ENCODE results near the gene RPUSD3.
A peak's percentile ranks its signal among the peaks of the same experiment; 100 is the strongest.

The RPUSD3 gene

DNA sequence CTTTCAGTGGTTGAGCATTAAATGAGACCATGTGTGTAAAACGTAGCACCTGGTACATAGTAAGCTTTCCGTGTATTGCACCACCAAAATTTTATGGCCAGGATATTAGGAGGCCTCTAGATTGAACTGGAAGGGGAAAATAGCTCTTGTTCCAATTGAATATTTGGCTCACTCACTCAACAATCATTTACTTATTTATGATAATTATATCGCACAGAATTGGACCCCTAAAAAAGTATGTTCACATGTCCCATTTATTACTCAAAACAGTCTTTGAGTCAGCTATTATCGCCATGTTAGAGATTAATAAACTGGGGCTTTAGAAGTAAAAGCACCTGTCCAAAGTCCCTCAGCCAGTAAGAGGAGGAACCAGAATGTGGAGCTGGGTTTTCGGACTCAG is 38.8 kb downstream of the RPUSD3 start:
- no peak for DNase-seq (ENCODE audit: low read depth)

DNA sequence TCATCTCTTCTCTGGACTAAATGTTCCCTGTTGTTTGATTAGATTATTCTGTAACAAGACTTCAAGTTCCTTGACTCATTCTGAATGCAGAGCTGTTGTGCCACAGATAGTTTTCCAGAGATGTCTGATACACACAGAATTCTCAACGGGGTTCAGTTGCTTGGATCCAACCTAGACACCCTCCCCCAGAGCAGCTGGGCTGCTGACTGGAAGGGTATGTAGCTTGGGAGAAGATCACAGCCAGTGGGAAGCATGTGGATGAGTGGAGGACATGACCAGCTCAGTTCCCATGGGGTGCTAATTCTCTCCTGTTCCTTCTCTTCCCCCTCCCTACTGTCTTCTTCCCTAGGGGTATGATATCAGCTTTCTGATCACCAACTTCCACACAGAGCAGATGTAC is 40.3 kb downstream of the RPUSD3 start:
- no peak for DNase-seq (ENCODE audit: low read depth)

DNA sequence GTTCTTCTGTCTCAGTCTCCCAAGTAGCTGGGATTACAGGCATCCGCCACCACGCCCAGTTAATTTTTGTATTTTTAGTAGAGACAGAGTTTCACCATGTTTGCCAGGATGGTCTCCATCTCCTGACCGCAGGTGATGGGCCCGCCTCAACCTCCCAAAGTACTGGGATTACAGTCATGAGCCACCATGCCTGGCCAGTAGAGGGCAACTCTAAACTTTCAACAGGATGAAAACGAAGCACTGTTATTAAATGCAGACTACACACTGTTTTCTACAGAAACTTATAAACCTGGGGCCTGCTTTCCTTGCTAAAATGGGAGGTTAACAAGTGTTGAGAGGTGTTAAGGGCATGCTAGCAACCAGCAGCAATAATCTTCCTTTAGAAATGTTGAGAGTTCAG is 43.3 kb downstream of the RPUSD3 start:
- no peak for DNase-seq (ENCODE audit: low read depth)

DNA sequence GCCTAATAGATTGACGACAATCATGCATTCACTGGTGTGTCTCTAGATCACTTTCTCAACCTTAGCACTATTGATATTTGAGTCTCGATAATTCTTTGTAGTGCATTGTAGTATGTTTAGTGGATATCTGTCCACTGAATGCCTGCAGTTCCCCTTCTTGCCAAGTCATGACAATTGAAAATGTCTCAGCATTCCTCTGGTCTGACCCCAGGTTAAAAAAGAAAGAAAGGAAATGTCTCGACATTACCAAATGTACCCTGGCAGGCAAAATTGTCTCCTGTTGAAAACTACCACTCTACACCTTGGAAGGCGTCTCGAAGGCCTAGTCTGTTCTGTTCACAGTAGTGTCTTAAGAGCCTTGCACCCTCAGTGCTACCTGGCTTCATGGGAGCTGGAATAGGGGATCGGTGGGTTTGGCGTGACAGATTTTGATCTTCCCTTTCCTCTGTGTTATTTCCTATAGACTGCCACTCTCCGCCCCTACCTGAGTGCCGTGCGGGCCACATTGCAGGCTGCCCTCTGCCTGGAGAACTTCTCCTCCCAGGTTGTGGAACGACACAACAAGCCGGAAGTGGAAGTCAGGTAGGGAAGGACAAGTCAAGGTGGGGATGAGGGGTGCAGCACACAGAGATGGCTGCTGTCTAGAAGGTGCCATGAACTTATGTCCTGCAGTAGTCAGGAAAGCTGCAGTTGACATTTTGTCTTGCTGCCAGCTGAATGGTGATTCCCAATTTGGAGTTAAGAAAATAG is 46.4 kb downstream of the RPUSD3 start:
- DNase-seq (ENCODE audit: low read depth): no peak

DNA sequence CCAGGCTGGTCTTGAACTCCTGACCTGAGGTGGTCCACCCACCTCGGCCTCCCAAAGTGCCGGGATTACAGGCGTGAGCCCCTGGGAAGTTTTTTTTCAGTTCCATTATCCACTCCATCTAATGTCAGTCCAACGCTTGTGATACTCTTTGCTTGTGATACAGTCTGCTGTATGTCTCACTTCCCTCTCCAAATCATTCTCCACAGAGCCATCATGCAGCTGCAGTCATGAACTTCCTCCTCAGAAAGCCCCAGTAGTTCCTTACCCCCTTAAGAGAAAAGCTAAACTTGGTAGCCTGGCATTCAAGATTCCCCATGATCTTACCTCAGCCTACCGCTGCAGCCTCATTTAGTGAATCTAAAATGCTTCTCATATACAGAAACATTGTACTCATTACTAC is 48.6 kb downstream of the RPUSD3 start:
- DNase-seq (ENCODE audit: low read depth): no peak

DNA sequence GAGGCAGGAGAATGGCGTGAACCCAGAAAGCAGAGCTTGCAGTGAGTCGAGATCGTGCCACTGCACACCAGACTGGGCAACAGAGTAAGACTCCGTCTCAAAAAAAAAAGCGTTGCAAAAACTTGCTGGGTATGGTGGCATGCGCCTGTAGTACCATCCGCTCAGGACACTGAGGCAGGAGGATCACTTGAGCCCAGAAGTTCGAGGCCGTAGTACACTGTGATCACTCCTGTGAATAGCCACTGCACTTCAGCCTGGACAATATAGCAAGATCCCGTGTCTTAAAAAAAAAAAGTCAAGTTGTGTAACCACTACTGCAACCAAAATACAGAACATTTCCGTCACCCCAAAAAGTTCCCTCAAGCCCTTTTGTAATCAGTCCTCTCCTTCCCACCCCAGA is 49.4 kb downstream of the RPUSD3 start:
- DNase-seq (ENCODE audit: low read depth): no peak

DNA sequence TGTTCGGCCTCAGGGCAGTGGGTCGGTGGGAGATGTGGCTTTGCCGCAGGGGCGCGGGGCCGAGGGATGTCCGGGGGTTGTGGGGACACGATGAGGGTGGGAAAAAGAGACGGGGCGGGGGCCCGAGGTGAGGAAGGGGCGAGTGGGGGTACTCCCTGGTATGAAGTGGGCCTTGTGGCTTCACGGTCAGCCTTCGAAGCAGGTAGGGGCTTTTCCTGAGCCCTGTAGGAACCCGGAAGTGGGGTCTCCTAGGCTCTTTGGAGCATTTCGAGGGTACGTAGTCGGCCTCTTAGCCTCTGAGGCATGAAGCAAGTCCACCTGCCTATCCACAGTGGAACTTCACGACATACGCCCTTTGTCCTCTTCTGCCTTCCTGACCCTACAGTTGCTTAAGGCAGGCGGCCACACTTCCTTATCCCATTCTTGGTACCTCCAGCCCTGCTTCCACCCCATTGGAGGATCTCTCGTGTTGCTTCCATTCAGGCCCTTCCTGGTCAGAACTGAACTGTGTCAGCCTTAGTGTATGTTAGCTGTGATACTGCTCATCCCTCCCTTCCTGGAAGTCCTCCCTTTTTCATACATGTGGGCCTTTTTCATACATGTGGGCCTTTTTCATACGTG is 50.5 kb downstream of the RPUSD3 start:
- peak; percentile 68 for DNase-seq (ENCODE audit: low read depth)

DNA sequence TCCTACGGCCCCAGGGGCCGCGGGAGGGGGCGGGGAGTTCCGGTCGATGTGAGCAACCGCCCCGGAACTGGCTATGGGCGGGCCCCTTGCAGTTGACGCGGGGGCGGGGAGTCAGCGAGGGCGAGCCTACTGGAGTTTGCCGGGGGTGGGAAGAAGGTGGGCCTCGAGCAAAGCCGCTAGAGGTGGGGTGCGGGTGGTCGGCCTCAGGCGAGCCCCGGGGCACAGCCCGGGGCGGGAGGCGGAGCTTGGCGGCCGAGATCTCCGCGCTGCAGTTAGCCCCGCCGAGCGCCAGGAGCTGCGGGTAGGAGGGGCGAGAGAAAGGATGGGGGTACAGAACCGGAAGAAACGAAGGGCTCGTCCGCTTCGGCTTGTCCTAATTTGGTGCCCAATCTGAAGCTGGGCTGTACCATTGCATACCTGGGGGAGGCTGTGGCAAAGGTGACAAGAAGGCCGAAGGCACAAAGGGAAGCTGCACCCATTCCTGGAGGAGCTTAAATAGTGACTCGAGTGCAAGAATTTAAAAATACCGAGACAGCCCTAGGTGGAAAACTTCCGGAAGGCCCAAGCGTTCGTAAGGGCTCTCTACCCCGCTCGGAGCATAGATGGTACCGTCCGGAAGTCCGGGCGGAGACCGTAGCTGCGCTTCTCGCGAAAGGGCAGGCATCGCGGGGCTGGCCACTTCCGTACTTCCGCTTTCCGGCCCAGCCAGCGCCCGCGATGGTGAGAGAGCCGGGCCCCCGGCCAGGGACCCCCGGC is 51.2 kb downstream of the RPUSD3 start, which contains the start of the genes ARPC4 and TADA3:
Gene ARPC4, plus strand, starts transcription at position 678 of the 756 bp plus-strand sequence. Its CDS starts 40 bp downstream, at position 718.
Gene TADA3, minus strand, starts transcription at position 69 of the 756 bp plus-strand sequence. CDS start 1,007 bp downstream, outside the sequence.
- peak; percentile 96 for DNase-seq (ENCODE audit: low read depth)

DNA sequence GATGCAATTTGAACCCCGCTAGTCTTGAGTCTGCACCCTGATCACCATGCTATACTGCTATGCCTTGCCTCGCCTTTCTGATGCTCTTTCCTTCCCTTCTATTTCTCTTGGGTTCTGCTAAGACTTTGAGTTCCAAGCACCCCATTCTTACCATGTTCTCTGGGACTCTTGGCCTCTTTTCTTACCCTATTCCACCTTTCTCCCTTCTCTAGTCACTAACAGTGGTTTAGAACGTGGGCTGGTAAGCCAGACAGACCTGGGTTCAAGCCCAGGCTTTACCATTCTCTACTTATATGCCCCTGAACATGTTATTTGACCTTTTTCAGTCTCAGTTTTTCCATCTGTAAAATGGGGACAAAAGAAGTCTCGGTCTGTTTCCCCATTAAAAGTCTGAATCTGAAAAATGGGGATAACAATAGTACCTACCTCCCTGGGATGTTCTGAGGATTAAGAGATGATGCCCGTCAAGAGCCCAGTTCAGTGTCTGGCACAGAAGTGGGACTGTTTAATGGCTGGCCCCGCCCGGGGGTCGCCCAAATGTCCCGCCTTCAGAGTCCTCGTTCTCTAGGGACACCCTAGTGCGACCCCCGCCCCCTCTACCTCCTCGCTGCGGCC is 51.9 kb downstream of the RPUSD3 start:
- no peak for DNase-seq (ENCODE audit: low read depth)

DNA sequence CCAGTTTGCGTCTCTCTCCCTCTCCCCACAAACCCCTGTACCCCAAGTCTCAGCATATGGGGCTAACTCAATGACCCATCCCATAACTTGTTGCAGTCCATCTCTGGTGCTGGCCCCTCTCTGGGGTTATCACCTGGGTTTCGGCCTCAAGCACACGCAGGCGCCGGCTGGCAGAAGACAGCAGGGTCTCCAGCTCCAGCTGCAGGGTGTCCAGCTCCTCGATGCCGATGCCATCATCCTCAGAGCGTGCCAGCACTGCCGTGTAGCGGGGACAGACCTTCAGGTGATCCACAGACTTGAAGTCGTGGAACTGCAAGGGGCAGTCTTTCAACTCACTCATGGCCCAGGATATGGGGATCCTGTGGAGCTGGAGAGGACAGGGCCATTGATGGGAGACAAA is 52.7 kb downstream of the RPUSD3 start:
- no peak for DNase-seq (ENCODE audit: low read depth)
